GM19023 (cell line): Measurements from ENCODE around the gene OXTR.

Experiments used
- ATAC-seq: cut with Tn5 transposase; IDR thresholded peaks from one replicate; pipeline ENCODE4 v1.9.1; 2021; ENCODE audit warnings: mild to moderate bottlenecking, moderate library complexity; ENCODE audit not compliant: unreplicated experiment

The OXTR gene

GRCh38 chr3:8713901-8714759, 55.3 kb downstream of the OXTR start:
- no peak for ATAC-seq

- ATAC-seq = no peak
These were observed 56.5 kb downstream of the OXTR start for GRCh38 chr3:8712908-8713255.

GRCh38 chr3:8712045-8712907, 57.1 kb downstream of the OXTR start:
- ATAC-seq = no peak

- ATAC-seq = no peak
These were observed 59.5 kb downstream of the OXTR start for GRCh38 chr3:8709801-8710507.

GRCh38 chr3:8709287-8709686, 60.1 kb downstream of the OXTR start:
- ATAC-seq = no peak

- ATAC-seq = no peak
These were observed 63.8 kb downstream of the OXTR start for GRCh38 chr3:8705575-8705974.

GRCh38 chr3:8702560-8702959, 66.9 kb downstream of the OXTR start:
- no peak for ATAC-seq
